CD4-positive, alpha-beta T cell treated with Interleukin-17A for 4 hours (primary cell): ENCODE results near the gene PCNX3.
"Not testable (repeated sequence)": the region's sequence is repeated elsewhere in the genome, so short reads cannot be mapped to it uniquely, and the experiment has no call there.

Experiments
- DNase-seq: peaks from one replicate; pipeline ENCODE4 v3.0.0-alpha.2; 2020; ENCODE audit warnings: mixed read lengths

Gene PCNX3

DNA sequence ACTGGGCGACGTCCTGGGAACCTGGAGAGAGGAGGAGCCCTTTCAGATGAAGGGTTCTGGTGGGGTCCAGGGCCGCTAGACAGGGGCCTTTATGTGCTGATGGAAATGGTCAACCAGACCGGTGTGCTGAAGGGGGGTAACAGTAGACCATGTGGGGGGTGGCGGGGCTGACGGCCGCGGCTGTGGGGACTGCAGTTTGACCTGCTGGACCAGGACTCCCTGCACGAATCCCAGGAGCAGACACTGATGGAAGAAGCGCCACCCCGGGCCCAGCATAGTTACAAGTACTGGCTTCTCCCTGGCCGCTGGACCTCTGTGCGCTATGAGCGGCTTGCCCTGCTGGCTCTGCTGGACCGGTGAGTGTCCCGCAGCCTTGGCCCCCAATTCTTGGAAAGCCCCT, 6.4 kb downstream of the PCNX3 start:
- no peak for DNase-seq

DNA sequence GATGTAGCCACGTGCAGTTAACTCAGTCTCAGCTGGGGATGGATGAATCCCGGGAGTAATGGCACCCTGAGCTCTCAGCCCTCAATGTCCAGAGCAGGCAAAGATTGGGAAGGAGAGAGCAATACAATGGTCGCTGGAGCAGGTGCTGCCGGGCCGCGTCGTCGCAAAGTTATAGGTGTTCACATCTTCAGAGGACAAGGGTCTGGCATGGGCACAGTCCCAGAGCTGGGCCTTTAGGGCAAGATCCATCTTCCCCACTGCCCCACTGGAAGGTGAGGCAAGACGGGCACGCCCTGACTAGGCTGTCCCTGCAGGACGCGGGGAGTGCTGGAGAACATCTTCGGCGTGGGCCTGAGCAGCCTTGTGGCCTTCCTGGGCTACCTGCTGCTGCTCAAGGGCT, 7.6 kb downstream of the PCNX3 start:
- DNase-seq, result no peak

DNA sequence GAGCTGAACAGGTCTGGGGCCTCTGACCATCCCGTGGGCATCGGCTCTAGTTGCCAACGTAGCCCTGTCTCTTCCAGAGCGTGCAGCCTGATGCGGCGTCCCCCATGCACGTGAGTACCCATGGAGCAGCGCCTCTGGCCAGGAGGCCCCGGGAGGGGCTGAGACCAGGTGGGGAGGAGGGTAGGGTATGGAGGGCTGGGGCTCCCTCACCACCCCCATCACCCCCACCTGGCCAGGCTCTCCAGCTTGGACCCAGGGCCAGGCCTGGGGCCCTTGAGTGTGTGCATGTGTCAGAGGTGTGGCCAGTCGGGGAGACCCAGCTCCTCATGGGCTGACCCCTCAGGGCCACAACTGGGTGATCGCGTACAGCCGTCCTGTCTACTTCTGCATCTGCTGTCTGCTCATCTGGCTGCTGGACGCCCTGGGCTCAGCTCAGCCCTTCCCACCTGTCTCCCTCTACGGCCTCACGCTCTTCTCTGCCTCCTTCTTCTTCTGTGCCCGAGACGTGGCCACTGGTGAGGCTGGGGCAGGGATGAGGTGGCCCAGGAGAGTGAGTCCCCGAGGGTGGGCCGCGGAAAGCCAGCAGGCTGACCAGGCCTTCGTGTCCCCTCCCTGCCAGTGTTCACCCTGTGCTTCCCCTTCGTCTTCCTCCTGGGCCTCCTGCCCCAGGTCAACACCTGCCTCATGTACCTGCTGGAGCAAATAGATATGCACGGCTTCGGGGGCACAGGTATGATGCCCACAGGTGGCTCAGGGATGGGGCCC, 8.5 kb downstream of the PCNX3 start:
- no peak for DNase-seq

DNA sequence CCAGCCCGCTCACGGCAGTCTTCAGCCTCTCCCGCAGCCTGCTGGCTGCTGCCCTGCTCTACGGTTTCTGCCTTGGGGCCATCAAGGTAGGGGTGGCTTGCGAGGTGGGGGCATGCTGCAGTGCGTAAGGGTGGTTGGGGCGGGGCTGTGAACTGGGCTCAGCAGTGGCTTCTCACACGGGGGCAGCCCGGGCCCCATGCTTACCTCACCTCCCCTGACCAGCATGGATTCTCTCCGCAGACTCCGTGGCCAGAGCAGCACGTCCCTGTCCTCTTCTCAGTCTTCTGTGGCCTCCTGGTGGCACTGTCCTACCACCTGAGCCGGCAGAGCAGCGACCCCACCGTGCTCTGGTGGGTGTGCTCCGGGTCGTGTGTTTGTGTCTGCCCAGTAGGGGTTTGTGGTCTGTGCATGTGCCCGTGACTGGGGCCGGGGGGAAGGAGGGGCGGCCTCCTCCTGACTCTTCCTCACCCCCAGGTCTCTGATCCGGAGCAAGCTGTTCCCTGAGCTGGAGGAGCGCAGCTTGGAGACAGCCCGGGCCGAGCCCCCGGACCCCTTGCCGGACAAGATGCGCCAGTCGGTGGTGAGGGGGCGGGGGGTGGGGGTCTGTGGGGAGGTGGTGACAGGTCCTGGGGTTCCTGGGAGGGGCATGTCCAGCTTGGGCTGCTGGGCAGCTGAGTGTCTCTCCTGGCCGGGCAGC, 9.5 kb downstream of the PCNX3 start:
- DNase-seq, result no peak

DNA sequence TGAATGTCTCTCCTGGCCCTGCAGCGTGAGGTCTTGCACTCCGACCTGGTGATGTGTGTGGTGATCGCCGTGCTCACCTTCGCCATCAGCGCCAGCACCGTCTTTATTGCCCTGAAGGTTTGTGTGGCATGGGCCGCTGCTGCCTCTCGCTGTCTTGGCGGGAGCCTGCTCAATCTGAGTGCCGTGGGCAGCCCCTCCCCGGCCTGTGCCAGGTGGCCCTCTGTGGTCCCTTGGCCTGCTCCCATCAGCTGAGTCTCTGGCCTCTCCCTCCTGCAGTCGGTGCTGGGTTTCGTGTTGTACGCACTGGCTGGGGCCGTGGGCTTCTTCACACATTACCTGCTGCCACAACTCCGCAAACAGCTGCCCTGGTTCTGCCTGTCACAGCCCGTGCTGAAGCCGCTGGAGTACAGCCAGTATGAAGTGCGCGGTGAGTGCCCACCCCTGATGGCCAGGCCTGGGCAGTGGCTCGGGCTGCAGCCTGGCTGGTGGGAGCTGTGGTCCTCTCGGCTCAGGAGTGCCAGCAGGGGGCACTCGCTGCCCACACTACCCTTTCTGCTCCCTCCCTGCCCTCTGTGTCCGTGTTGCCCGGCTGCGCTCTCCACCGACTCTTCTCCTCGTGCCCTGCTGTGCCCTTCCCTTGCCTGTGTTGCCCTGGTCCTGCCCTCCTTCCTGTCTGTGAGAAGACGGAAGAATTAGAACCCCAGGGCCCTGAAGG, 10.2 kb downstream of the PCNX3 start:
- DNase-seq, result peak; percentile 76

DNA sequence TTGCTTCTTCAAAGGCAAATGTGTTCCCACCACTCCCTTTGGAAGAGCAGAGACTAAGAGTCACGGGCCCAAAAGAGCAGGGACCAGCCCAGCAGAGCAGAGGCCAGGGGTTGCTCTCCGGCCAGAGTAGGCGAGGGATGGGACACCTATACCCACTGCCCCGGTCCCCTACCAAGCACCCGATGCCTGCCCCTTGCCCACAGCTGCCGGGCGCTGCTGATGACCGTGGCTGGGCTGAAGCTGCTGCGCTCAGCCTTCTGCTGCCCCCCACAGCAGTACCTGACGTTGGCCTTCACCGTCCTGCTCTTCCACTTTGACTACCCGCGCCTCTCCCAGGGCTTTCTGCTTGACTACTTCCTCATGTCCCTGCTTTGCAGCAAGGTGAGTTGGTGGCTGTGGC, 11.6 kb downstream of the PCNX3 start:
- no peak for DNase-seq

DNA sequence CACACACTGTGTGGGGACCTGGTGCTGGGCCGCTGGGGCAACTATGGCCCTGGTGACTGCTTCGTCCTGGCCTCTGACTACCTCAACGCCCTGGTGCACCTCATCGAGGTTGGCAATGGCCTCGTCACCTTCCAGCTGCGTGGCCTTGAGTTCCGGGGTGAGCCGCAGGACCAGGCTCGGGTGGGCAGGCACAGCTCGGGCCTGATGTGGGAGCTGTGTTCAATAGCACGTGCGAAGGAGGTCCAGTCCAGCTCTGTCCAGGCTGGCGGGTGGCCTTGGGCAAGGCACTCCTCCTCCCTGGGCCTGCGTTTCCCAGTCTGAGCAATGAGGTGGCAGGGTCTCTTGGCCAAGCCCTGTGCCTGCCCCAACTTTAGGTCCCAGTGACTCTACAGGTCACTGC, 14.0 kb downstream of the PCNX3 start:
- DNase-seq, result no peak

DNA sequence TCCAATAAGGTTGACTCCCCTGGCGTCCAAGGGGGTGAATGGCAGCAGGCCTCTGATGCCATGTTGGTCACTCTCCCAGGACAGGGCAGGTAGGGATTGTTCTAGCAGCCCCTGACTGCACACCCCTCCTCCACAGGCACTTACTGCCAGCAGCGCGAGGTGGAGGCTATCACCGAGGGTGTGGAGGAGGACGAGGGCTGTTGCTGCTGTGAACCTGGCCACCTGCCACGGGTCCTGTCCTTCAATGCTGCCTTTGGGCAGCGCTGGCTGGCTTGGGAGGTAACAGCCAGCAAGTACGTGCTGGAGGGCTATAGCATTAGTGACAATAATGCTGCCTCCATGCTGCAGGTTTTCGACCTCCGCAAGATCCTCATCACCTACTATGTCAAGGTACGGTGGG, 14.6 kb downstream of the PCNX3 start:
- DNase-seq, result no peak

DNA sequence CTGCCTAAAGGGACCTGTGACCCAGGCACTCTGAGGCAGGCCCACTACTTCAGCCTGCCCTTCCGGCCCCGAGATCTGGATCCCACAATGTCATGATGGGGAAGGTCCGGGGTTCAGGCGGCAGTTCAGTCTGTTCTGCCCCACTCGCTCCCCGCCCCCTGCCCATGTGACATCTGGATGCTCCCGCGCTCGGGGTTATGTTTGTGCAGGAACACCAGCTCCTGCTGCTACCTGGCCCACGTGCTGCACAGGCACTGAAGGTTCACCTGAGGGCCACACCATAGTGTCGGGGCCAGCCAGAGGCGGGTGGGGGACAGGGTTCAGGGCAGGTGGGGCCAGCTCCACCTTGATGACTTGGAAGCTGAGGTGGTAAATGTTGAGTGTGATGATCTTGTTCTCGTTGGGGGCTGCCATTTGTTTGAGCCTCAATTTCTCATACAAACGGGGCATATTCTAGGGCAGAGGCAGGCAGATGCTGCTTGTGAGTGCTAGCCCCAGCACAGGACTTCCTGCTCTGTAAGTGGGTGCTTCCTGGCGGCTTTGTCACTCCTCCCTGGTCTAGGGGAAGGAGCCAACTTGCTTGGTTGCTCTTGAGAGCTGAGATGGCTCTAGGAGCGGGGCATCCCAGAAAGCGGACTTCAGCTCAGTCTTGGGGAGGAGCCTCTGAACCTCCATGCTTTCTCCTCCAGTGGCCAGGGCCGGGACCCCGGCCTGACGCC, 18.0 kb downstream of the PCNX3 start:
- peak; percentile 38 for DNase-seq

DNA sequence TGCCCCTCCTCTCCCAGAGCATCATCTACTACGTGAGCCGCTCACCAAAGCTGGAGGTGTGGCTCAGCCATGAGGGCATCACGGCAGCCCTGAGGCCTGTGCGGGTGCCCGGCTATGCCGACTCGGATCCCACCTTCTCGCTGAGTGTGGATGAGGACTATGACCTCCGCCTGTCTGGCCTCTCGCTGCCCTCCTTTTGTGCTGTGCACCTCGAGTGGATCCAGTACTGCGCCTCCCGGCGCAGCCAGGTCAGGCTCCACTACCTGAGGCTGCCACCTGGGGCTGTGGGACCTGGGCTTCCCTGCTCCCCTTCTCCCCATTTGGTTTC, 18.5 kb downstream of the PCNX3 start:
- DNase-seq, result no peak

DNA sequence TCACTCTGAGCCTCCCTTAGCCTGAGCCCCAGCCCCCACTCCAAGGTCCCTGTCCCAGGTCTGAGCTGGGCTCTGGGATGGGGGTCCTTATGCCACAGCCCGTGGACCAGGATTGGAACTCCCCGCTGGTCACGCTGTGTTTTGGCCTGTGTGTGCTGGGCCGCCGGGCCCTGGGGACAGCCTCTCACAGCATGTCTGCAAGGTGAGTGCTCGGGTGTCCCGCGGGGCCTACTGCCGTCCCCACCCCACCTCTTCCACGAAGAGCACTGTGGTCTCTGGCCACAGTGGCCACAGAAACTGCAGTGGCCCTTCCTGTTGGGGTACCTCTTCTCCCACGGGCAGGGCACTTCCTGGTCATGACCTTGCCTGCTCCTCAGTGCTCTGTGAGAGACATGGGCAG, 18.9 kb downstream of the PCNX3 start:
- no peak for DNase-seq

DNA sequence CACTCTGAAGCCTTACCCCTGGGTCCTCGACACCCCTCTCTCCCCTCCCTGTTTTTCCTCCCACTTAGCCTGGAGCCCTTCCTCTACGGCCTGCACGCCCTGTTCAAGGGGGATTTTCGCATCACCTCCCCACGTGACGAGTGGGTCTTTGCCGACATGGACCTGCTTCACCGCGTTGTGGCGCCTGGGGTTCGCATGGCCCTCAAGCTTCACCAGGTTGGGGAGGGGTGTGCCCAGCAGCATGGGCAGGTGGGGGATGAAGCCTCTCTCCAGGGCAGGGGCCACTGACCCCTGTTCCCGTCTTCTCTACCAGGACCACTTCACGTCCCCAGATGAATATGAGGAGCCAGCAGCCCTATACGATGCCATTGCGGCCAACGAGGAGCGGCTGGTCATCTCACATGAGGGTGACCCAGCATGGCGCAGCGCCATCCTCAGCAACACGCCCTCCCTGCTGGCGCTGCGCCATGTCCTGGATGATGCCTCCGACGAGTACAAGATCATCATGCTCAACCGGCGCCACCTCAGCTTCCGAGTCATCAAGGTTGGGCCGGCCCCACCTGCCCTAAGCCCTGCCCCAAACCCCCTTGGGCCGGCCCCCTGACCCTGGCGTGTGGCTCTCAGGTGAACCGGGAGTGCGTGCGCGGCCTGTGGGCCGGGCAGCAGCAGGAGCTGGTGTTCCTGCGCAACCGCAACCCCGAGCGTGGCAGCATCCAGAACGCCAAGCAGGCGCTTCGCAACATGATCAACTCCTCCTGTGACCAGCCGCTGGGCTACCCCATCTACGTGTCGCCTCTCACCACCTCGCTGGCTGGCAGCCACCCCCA, 19.5 kb downstream of the PCNX3 start:
- no peak for DNase-seq

DNA sequence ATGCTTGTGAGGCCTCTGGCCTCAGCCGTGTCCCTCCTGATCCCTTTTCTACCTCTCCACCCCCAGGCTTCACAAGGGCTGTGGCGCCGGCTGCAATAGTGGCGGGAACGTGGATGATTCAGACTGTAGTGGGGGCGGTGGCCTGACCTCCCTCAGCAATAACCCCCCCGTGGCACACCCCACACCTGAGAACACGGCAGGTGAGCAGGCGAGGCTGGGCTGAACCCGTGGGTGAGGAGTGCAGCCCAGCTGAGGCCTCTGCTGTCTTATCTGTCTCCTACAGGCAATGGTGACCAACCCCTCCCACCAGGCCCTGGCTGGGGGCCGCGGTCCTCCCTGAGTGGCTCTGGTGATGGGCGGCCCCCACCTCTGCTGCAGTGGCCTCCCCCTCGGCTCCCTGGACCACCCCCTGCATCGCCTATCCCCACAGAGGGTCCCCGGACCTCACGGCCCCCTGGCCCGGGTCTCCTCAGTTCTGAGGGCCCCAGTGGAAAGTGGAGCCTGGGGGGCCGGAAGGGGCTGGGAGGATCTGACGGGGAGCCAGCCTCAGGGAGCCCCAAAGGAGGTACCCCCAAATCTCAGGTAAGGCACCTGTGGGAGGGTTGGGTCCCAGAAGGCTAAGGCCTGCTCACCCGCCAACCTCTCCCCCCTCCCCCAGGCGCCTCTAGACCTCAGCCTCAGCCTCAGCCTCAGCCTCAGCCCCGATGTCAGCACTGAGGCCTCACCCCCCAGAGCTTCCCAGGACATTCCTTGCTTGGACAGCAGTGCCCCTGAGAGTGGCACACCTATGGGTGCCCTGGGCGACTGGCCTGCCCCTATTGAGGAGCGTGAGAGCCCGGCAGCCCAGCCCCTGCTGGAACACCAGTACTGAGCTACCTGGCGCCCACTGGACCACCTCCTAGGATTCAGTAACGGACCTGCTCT, 20.8 kb downstream of the PCNX3 start:
- DNase-seq, result no peak

DNA sequence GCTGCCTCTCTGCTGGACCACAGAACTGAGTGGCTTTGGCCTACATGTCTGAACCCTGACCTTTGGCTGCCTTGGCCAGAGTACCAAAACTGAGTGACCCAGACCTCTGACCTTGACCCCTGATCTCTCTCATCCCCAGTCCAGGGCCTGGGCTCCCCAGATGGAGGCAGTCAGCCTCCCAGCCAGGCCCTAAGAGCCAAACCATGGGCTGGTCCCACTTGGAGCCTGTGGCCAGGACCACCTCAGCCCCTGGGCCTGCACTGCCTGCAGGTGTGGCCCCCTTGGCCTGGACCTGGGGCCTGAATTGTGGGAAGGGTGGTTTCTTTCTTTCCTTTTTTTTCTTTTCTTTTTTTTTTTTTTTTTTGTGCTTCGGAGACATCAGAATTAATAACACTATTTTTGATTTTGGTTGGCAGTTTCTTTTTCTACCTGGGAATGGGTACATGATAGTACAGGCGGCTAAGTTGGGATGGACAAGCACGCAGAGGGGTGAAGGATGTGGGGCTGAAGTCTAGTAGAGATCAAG, 21.5 kb downstream of the PCNX3 start:
- DNase-seq, result no peak

DNA sequence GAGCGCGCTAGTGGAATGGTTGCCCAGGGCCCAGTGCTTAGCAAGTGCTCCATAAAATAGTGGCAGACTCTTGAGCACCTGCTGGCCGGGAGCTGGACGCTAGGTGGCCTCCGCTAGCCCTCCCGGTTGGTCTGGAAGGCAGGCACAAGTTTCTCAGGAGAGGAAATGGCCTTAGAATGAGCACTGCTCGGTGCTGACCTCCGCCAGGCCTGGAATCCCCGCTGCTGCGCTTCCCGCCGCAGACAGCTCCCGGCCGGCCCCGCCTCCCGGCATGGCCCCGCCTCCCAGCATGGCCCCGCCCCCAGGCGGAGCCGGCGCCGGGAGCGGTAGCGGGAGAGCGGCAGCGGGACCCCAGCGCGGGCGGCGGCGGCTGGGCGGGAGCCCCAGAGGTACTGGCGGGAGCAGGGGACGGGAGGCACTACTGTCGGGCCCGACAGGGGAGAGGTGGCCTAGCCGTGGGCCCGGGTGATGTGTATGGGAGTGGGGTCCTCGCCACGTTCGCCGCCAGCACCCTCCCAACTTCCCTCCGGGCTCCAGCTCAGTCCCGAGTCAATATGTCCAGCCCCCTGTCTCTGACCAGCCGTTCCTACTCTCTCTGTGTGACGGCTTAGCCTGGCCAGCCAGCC, 22.3 kb downstream of the PCNX3 start, which contains the start of gene SIPA1:
Gene SIPA1 (plus strand): TSS at position 308 of the 626 bp plus-strand sequence. CDS start 2,821 bp downstream, outside the sequence.
- peak; percentile 80 for DNase-seq

DNA sequence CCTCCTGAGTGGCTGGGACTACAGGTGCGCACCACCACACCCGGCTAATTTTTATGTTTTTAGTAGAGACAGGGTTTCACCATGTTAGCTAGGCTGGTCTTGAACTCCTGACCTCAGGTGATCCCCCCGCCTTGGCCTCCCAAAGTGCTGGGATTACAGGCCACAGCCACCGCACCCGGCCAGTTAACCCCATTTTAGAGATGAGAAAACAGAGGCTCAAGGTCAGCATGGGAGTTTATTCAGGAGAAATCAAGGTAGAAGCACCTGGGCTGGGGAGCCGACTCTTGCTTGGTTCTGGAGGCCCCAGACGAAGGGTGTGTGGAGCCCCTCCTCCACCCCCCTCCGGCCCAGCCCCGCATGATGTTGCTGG, 23.6 kb downstream of the PCNX3 start:
- DNase-seq, result not testable (repeated sequence)

DNA sequence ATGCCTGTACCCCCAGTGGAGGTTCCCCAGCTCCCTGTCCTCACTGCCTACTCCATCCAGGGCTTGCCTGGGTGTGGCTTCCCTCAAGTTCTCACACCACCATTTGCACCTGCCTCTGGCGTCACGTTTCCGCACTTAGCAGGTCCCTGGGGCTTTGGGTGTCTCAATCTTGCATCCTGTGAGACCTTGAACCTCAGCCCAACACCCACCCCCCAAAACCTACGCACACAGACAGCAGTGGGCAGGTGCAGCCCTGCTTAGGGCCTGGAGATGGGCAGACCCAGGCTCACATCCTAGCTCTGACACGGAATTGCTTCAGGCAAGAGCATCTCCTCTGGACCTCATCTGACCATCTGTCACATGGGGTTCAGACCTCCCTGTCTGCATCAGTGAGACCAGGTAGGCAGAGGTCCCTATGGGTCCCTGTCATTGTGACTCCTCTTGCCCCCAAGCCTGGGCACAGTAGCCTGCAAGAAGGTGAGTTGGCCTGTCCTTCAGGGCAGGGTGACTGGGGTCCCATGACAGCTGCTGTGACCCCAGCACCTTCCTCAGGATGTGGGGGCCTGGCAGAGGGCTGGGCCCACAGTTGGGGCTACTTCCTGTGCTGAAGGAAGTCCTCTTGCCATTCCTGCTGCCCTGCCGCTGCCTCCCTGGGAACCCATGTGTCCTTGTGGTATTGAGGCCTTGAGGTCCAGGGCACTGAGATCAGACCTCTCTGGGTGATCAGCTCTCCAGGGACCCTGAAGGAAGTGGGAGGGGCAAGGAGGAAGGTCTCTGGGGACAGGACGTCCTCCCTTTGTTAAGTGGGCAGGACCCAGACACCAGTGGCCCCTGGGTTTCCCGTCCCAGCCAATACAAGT, 24.3 kb downstream of the PCNX3 start:
- peak; percentile 78 for DNase-seq

DNA sequence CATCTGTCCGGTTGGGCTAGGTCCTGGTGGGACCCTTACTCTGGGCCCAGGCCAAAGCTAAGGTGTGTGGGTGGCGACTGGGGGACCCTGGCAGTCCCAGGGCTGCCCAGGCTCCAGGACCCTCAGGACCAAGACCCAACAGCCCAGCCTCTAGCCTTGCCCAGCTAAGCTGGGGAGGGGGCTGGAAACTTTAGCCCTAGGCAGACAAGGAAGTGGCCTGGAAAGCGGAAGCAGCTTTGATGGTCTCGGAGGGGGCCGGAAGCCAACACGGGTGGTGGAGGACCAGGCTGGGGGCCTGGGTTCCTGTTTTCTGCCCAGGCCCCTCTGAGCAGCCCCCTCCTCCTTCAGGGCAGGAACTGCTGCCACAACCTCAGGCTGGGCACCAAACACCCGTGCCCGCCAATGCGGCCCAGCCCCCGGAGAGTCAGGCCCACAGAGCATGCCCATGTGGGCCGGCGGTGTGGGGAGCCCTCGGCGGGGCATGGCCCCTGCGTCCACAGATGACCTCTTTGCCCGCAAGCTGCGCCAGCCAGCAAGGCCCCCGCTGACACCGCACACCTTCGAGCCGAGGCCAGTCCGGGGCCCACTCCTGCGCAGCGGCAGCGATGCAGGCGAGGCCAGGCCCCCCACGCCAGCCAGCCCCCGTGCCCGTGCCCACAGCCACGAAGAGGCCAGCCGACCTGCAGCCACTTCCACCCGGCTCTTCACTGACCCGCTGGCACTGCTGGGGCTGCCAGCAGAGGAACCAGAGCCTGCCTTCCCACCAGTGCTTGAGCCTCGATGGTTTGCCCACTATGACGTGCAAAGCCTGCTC, 25.1 kb downstream of the PCNX3 start:
- DNase-seq, result peak; percentile 64
